Measurements from ENCODE around the gene MAGEA2B.
"Not testable (repeated sequence)": the region's sequence is repeated elsewhere in the genome, so short reads cannot be mapped to it uniquely, and the experiment has no call there.

MAGEA2B gene

GRCh38 chrX:152733261-152733975 is 19.0 kb downstream of the MAGEA2B start, which contains the start of the genes CSAG1 and MAGEA12:
Gene CSAG1, minus strand, starts transcription at chrX:152733721. Its CDS starts 1,261 bp downstream, at chrX:152732460.
Gene MAGEA12, plus strand, starts transcription at chrX:152733757. Its CDS starts 2,405 bp downstream, at chrX:152736162.
- no peak for TF ChIP-seq CTCF (IDR thresholded peaks at IDR 0.05; ENCODE audit: low read depth, low read length, missing control alignments)
- DNase-seq (ENCODE audit: extremely low read depth, low read depth), result no peak
- no peak within 1 kb of the TSS for H3K4me3 ChIP-seq (replicated peaks; ENCODE audit: low read depth, low read length)

- not testable (repeated sequence) for H3K4me3 ChIP-seq (replicated peaks; ENCODE audit: low read depth, low read length); DNase-seq (ENCODE audit: extremely low read depth, low read depth)
These were observed 19.9 kb downstream of the MAGEA2B start for GRCh38 chrX:152734143-152734858.

GRCh38 chrX:152735101-152735500 is 20.7 kb downstream of the MAGEA2B start:
- TF ChIP-seq CTCF (IDR thresholded peaks at IDR 0.05; ENCODE audit: low read depth, low read length, missing control alignments), result no peak
- DNase-seq (ENCODE audit: extremely low read depth, low read depth), result no peak
- no peak overlapping the region for H3K4me3 ChIP-seq (replicated peaks; ENCODE audit: low read depth, low read length)

GRCh38 chrX:152735860-152736511 is 21.6 kb downstream of the MAGEA2B start:
- DNase-seq (ENCODE audit: extremely low read depth, low read depth), result no peak
- no peak for TF ChIP-seq CTCF (IDR thresholded peaks at IDR 0.05; ENCODE audit: low read depth, low read length, missing control alignments)
- no peak overlapping the region for H3K4me3 ChIP-seq (replicated peaks; ENCODE audit: low read depth, low read length)

- H3K4me3 ChIP-seq (replicated peaks; ENCODE audit: low read depth, low read length); DNase-seq (ENCODE audit: extremely low read depth, low read depth): not testable (repeated sequence)
These were observed 22.1 kb downstream of the MAGEA2B start for GRCh38 chrX:152736528-152736927.

GRCh38 chrX:152738560-152738959 is 24.1 kb downstream of the MAGEA2B start:
- no peak overlapping the region for H3K4me3 ChIP-seq (replicated peaks; ENCODE audit: low read depth, low read length)
- TF ChIP-seq CTCF (IDR thresholded peaks at IDR 0.05; ENCODE audit: low read depth, low read length, missing control alignments), result no peak

GRCh38 chrX:152753686-152754650 is 39.5 kb downstream of the MAGEA2B start, which contains the start of gene MAGEA2:
Gene MAGEA2, minus strand, starts transcription at chrX:152753842. Its CDS starts 2,479 bp downstream, at chrX:152751363.
- not testable (repeated sequence) for H3K4me3 ChIP-seq (replicated peaks; ENCODE audit: low read depth, low read length); DNase-seq (ENCODE audit: extremely low read depth, low read depth)

More at GRCh38 chrX:152738560-152738959, 24.1 kb downstream of the MAGEA2B start:
- DNase-seq (ENCODE audit: extremely low read depth, low read depth), result no peak

GRCh38 chrX:152754871-152755270 is 40.4 kb downstream of the MAGEA2B start:
- H3K4me3 ChIP-seq (replicated peaks; ENCODE audit: low read depth, low read length); DNase-seq (ENCODE audit: extremely low read depth, low read depth): not testable (repeated sequence)

GRCh38 chrX:152758918-152759317 is 44.5 kb downstream of the MAGEA2B start, which contains the start of gene CSAG3:
Gene CSAG3, plus strand, starts transcription at chrX:152759218.
- not testable (repeated sequence) for H3K4me3 ChIP-seq (replicated peaks; ENCODE audit: low read depth, low read length); DNase-seq (ENCODE audit: extremely low read depth, low read depth)

GRCh38 chrX:152759544-152759943 is 45.1 kb downstream of the MAGEA2B start:
- DNase-seq (ENCODE audit: extremely low read depth, low read depth); H3K4me3 ChIP-seq (replicated peaks; ENCODE audit: low read depth, low read length): not testable (repeated sequence)

GRCh38 chrX:152761582-152761981 is 47.2 kb downstream of the MAGEA2B start:
- not testable (repeated sequence) for DNase-seq (ENCODE audit: extremely low read depth, low read depth); H3K4me3 ChIP-seq (replicated peaks; ENCODE audit: low read depth, low read length)

- DNase-seq (ENCODE audit: extremely low read depth, low read depth); H3K4me3 ChIP-seq (replicated peaks; ENCODE audit: low read depth, low read length): not testable (repeated sequence)
These were observed 52.1 kb downstream of the MAGEA2B start for GRCh38 chrX:152766562-152766961.

Measured in HFF-Myc (cell line).